Keratinocyte (primary cell): ENCODE results near the gene PNPLA2.

ENCODE experiments used
- CTCF ChIP-seq, 3 experiments: IDR thresholded peaks in 1 of 3; conservative IDR thresholded peaks in 1 of 3; optimal IDR thresholded peaks in 1 of 3; 2 replicates in 2 of 3; 3 replicates in 1 of 3; pipeline versions ENCODE3 to v1.5.1; 2011; ENCODE audit warnings: low read length in 3 of 3, mild to moderate bottlenecking in 3 of 3, moderate library complexity in 2 of 3, control low read depth in 1 of 3, inconsistent platforms in 1 of 3; ENCODE audit not compliant: insufficient read depth in 2 of 3; ENCODE audit errors: extremely low read depth in 1 of 3
- EZH2 ChIP-seq: IDR thresholded peaks from one replicate; pipeline ENCODE4 v1.6.1; 2012; ENCODE audit warnings: inconsistent platforms, mild to moderate bottlenecking, low read length, moderate library complexity

- no peak for TF ChIP-seq CTCF (optimal IDR thresholded peaks at IDR 0.05 in 1 of 3, IDR thresholded peaks at IDR 0.05 in 1 of 3, conservative IDR thresholded peaks at IDR 0.05 in 1 of 3; ENCODE audit: extremely low read depth in 1 of 3, insufficient read depth in 2 of 3, low read length in 3 of 3)
- no peak for TF ChIP-seq EZH2
Observed at GRCh38 chr11:782264-783174, 36.2 kb upstream of the PNPLA2 start.
